ENCODE measurements around the gene ZEB1. TPM values are rescaled to one million over a fixed set of nuclear protein-coding genes. Genes with fewer than 3 reads are reported as not detected.
A peak's percentile ranks its signal among the peaks of the same experiment; 100 is the strongest.

ZEB1 gene
- total and polyA plus RNA-seq, 9 donors = 39.8 to 91.9 (median 57.3) TPM

- H3K4me1 ChIP-seq (ENCODE audit: control insufficient read depth, insufficient read depth, low read length) = no peaks in the 10 kb centered on the region
- H3K4me3 ChIP-seq (ENCODE audit: low read length) = no peak overlapping the region
- H3K27me3 ChIP-seq (ENCODE audit: control insufficient read depth, insufficient read depth, low read length) = no peaks in the 10 kb centered on the region
- peaks cover 9% of the 10 kb centered on the region for H3K9me3 ChIP-seq (replicated peaks; ENCODE audit: control insufficient read depth, low read depth, low read length)
- no peak for DNase-seq
- no peak overlapping the region for H3K27ac ChIP-seq (ENCODE audit: low read length)
- H3K36me3 ChIP-seq (ENCODE audit: control insufficient read depth, insufficient read depth, low read length) = no peaks in the 10 kb centered on the region
These were observed 156.5 kb downstream of the ZEB1 start for GRCh38 chr10:31475519-31475918.

- no peaks in the 10 kb centered on the region for H3K36me3 ChIP-seq (ENCODE audit: control insufficient read depth, insufficient read depth, low read length)
- no peaks in the 10 kb centered on the region for H3K4me1 ChIP-seq (ENCODE audit: control insufficient read depth, insufficient read depth, low read length)
- no peaks in the 10 kb centered on the region for H3K27me3 ChIP-seq (ENCODE audit: control insufficient read depth, insufficient read depth, low read length)
- H3K9me3 ChIP-seq (replicated peaks; ENCODE audit: control insufficient read depth, low read depth, low read length) = peaks cover 9% of the 10 kb centered on the region
- no peak for DNase-seq
- no peak overlapping the region for H3K4me3 ChIP-seq (ENCODE audit: low read length)
- H3K27ac ChIP-seq (ENCODE audit: low read length) = no peak overlapping the region
These were observed 157.1 kb downstream of the ZEB1 start for GRCh38 chr10:31476088-31476487.

- WGBS (ENCODE audit: insufficient coverage) = no CpG with 5 or more reads among the region's 1 CpG
- H3K27ac ChIP-seq (ENCODE audit: low read length) = no peak overlapping the region
These were observed 158.6 kb downstream of the ZEB1 start for GRCh38 chr10:31477584-31477983.

GRCh38 chr10:31479752-31480151, 160.7 kb downstream of the ZEB1 start:
- peak; percentile 30 for DNase-seq
- Histone ChIP-seq H3K4me3 (ENCODE audit: low read length) (no peak overlapping the region), H3K4me1 (ENCODE audit: control insufficient read depth, insufficient read depth, low read length) (no peaks in the 10 kb centered on the region), H3K27me3 (ENCODE audit: control insufficient read depth, insufficient read depth, low read length) (no peaks in the 10 kb centered on the region), H3K36me3 (ENCODE audit: control insufficient read depth, insufficient read depth, low read length) (peaks cover 2% of the 10 kb centered on the region), H3K27ac (ENCODE audit: low read length) (no peak overlapping the region), H3K9me3 (replicated peaks; ENCODE audit: control insufficient read depth, low read depth, low read length) (peaks cover 9% of the 10 kb centered on the region)

More at GRCh38 chr10:31477584-31477983, 158.6 kb downstream of the ZEB1 start:
- no peak for DNase-seq
- H3K4me3 ChIP-seq (ENCODE audit: low read length) = no peak overlapping the region
- no peaks in the 10 kb centered on the region for H3K4me1 ChIP-seq (ENCODE audit: control insufficient read depth, insufficient read depth, low read length)
- H3K36me3 ChIP-seq (ENCODE audit: control insufficient read depth, insufficient read depth, low read length) = peaks cover 2% of the 10 kb centered on the region
- H3K9me3 ChIP-seq (replicated peaks; ENCODE audit: control insufficient read depth, low read depth, low read length) = peaks cover 9% of the 10 kb centered on the region
- no peaks in the 10 kb centered on the region for H3K27me3 ChIP-seq (ENCODE audit: control insufficient read depth, insufficient read depth, low read length)

- Histone ChIP-seq H3K4me1 (ENCODE audit: control insufficient read depth, insufficient read depth, low read length) (no peaks in the 10 kb centered on the region), H3K27me3 (ENCODE audit: control insufficient read depth, insufficient read depth, low read length) (no peaks in the 10 kb centered on the region), H3K4me3 (ENCODE audit: low read length) (no peak overlapping the region), H3K36me3 (ENCODE audit: control insufficient read depth, insufficient read depth, low read length) (peaks cover 2% of the 10 kb centered on the region), H3K27ac (ENCODE audit: low read length) (no peak overlapping the region), H3K9me3 (replicated peaks; ENCODE audit: control insufficient read depth, low read depth, low read length) (no peaks in the 10 kb centered on the region)
- WGBS (ENCODE audit: insufficient coverage) = no CpG with 5 or more reads among the region's 2 CpGs
- DNase-seq = no peak
These were observed 164.5 kb downstream of the ZEB1 start for GRCh38 chr10:31483546-31483945.

GRCh38 chr10:31484431-31485135, 165.6 kb downstream of the ZEB1 start:
- no peaks in the 10 kb centered on the region for H3K9me3 ChIP-seq (replicated peaks; ENCODE audit: control insufficient read depth, low read depth, low read length)
- no CpG with 5 or more reads among the region's 4 CpGs for WGBS (ENCODE audit: insufficient coverage)
- no peak for DNase-seq

GRCh38 chr10:31490858-31491504, 172.0 kb downstream of the ZEB1 start:
- no peak for DNase-seq
- H3K27ac ChIP-seq (ENCODE audit: low read length) = no peak overlapping the region

More at GRCh38 chr10:31484431-31485135, 165.6 kb downstream of the ZEB1 start:
- H3K4me1 ChIP-seq (ENCODE audit: control insufficient read depth, insufficient read depth, low read length) = no peaks in the 10 kb centered on the region
- H3K27me3 ChIP-seq (ENCODE audit: control insufficient read depth, insufficient read depth, low read length) = no peaks in the 10 kb centered on the region
- H3K4me3 ChIP-seq (ENCODE audit: low read length) = no peak overlapping the region
- peaks cover 2% of the 10 kb centered on the region for H3K36me3 ChIP-seq (ENCODE audit: control insufficient read depth, insufficient read depth, low read length)
- H3K27ac ChIP-seq (ENCODE audit: low read length) = no peak overlapping the region

GRCh38 chr10:31507427-31507826, 188.4 kb downstream of the ZEB1 start:
- H3K27ac ChIP-seq (ENCODE audit: low read length) = no peak overlapping the region
- H3K9me3 ChIP-seq (replicated peaks; ENCODE audit: control insufficient read depth, low read depth, low read length) = peaks cover 35% of the 10 kb centered on the region
- no CpG with 5 or more reads among the region's 2 CpGs for WGBS (ENCODE audit: insufficient coverage)
- no peaks in the 10 kb centered on the region for H3K27me3 ChIP-seq (ENCODE audit: control insufficient read depth, insufficient read depth, low read length)
- no peaks in the 10 kb centered on the region for H3K4me1 ChIP-seq (ENCODE audit: control insufficient read depth, insufficient read depth, low read length)
- no peak overlapping the region for H3K4me3 ChIP-seq (ENCODE audit: low read length)
- peaks cover 26% of the 10 kb centered on the region for H3K36me3 ChIP-seq (ENCODE audit: control insufficient read depth, insufficient read depth, low read length)
- no peak for DNase-seq

More at GRCh38 chr10:31490858-31491504, 172.0 kb downstream of the ZEB1 start:
- Histone ChIP-seq H3K9me3 (replicated peaks; ENCODE audit: control insufficient read depth, low read depth, low read length) (peaks cover 11% of the 10 kb centered on the region), H3K4me1 (ENCODE audit: control insufficient read depth, insufficient read depth, low read length) (no peaks in the 10 kb centered on the region), H3K36me3 (ENCODE audit: control insufficient read depth, insufficient read depth, low read length) (peaks cover 6% of the 10 kb centered on the region), H3K4me3 (ENCODE audit: low read length) (no peak overlapping the region), H3K27me3 (ENCODE audit: control insufficient read depth, insufficient read depth, low read length) (no peaks in the 10 kb centered on the region)
- WGBS (ENCODE audit: insufficient coverage) = no CpG with 5 or more reads among the region's 1 CpG

GRCh38 chr10:31508234-31508633, 189.2 kb downstream of the ZEB1 start:
- Histone ChIP-seq H3K4me1 (ENCODE audit: control insufficient read depth, insufficient read depth, low read length) (no peaks in the 10 kb centered on the region), H3K9me3 (replicated peaks; ENCODE audit: control insufficient read depth, low read depth, low read length) (peaks cover 35% of the 10 kb centered on the region), H3K27ac (ENCODE audit: low read length) (no peak overlapping the region), H3K27me3 (ENCODE audit: control insufficient read depth, insufficient read depth, low read length) (no peaks in the 10 kb centered on the region), H3K36me3 (ENCODE audit: control insufficient read depth, insufficient read depth, low read length) (peaks cover 26% of the 10 kb centered on the region), H3K4me3 (ENCODE audit: low read length) (no peak overlapping the region)
- WGBS (ENCODE audit: insufficient coverage) = 100% methylated on average over 4 of the region's 4 CpGs
- DNase-seq = no peak

- Histone ChIP-seq H3K27ac (ENCODE audit: low read length) (no peak overlapping the region), H3K4me1 (ENCODE audit: control insufficient read depth, insufficient read depth, low read length) (no peaks in the 10 kb centered on the region), H3K9me3 (replicated peaks; ENCODE audit: control insufficient read depth, low read depth, low read length) (peaks cover 35% of the 10 kb centered on the region), H3K36me3 (ENCODE audit: control insufficient read depth, insufficient read depth, low read length) (peaks cover 28% of the 10 kb centered on the region), H3K4me3 (ENCODE audit: low read length) (no peak overlapping the region), H3K27me3 (ENCODE audit: control insufficient read depth, insufficient read depth, low read length) (no peaks in the 10 kb centered on the region)
- no peak for DNase-seq
- WGBS (ENCODE audit: insufficient coverage) = 97% methylated on average over 4 of the region's 5 CpGs
These were observed 189.9 kb downstream of the ZEB1 start for GRCh38 chr10:31508882-31509281.
